GM03348 (cell line): ENCODE results near the gene SMYD3.

Experiments
- DNase-seq: peaks from one replicate; pipeline ENCODE4 v3.0.0; 2012; ENCODE audit warnings: low spot score

The SMYD3 gene

GRCh38 chr1:246506674-246507481 is at the start of gene SMYD3:
TSS of gene SMYD3 (minus strand) at chr1:246507279.
- peak; percentile 99 for DNase-seq

GRCh38 chr1:246554201-246554600 is 47.1 kb upstream of the SMYD3 start:
- DNase-seq, result no peak

- DNase-seq, result no peak
These were observed 45.0 kb upstream of the SMYD3 start for GRCh38 chr1:246552110-246552509.

- no peak for DNase-seq
These were observed 43.3 kb upstream of the SMYD3 start for GRCh38 chr1:246550402-246550801.

- no peak for DNase-seq
These were observed 42.6 kb upstream of the SMYD3 start for GRCh38 chr1:246549665-246550064.

- no peak for DNase-seq
These were observed 36.9 kb upstream of the SMYD3 start for GRCh38 chr1:246544001-246544400.

- DNase-seq, result no peak
These were observed 33.8 kb upstream of the SMYD3 start for GRCh38 chr1:246540738-246541491.

- no peak for DNase-seq
These were observed 30.8 kb upstream of the SMYD3 start for GRCh38 chr1:246537887-246538286.

- no peak for DNase-seq
These were observed 30.4 kb upstream of the SMYD3 start for GRCh38 chr1:246537441-246537840.

GRCh38 chr1:246534114-246534513 is 27.0 kb upstream of the SMYD3 start:
- DNase-seq, result no peak

GRCh38 chr1:246533371-246533905 is 26.4 kb upstream of the SMYD3 start:
- DNase-seq, result no peak

- no peak for DNase-seq
These were observed 25.4 kb upstream of the SMYD3 start for GRCh38 chr1:246532519-246532918.

- DNase-seq, result no peak
These were observed 23.4 kb upstream of the SMYD3 start for GRCh38 chr1:246530482-246530881.

- no peak for DNase-seq
These were observed 22.1 kb upstream of the SMYD3 start for GRCh38 chr1:246528933-246529731.

GRCh38 chr1:246527402-246528088 is 20.5 kb upstream of the SMYD3 start:
- DNase-seq, result peak; percentile 27

- DNase-seq, result no peak
These were observed 19.8 kb upstream of the SMYD3 start for GRCh38 chr1:246526915-246527314.

- no peak for DNase-seq
These were observed 19.3 kb upstream of the SMYD3 start for GRCh38 chr1:246526380-246526779.

GRCh38 chr1:246519514-246519913 is 12.4 kb upstream of the SMYD3 start:
- DNase-seq, result no peak

- no peak for DNase-seq
These were observed 11.6 kb upstream of the SMYD3 start for GRCh38 chr1:246518456-246519205.

GRCh38 chr1:246517391-246517790 is 10.3 kb upstream of the SMYD3 start:
- no peak for DNase-seq

GRCh38 chr1:246516126-246516525 is 9.0 kb upstream of the SMYD3 start:
- DNase-seq, result no peak
